ENCODE measurements around the gene CEP41. TPM values are rescaled to one million over a fixed set of nuclear protein-coding genes. Genes with fewer than 3 reads are reported as not detected.

Gene CEP41
- total RNA-seq, 2 donors from 2014 or later: 11.4 to 13.0 TPM

- no peak for DNase-seq
- Histone ChIP-seq H3K9ac (ENCODE audit: extremely low read depth, low read length, poor library complexity, severe bottlenecking) (no peak overlapping the region), H3K27ac (ENCODE audit: low read depth, low read length) (peak overlapping the region; percentile 16), H3K9me3 (ENCODE audit: control insufficient read depth, low read length) (no peaks in the 10 kb centered on the region), H3K4me1 (ENCODE audit: control insufficient read depth, insufficient read depth, low read length) (no peaks in the 10 kb centered on the region), H3K36me3 (ENCODE audit: control insufficient read depth, insufficient read depth, low read length) (no peaks in the 10 kb centered on the region), H3K27me3 (ENCODE audit: control insufficient read depth, insufficient read depth, low read length, poor library complexity, severe bottlenecking) (no peaks in the 10 kb centered on the region), H3K4me3 (ENCODE audit: low read length) (no peak overlapping the region)
- Mint-ChIP-seq H3K4me1 (no peaks in the 10 kb centered on the region), H3K27me3 (ENCODE audit: insufficient read depth) (no peaks in the 10 kb centered on the region), H3K4me3 (no peak overlapping the region), H3K27ac (no peak overlapping the region), H3K36me3 (ENCODE audit: low read depth) (peaks cover 2% of the 10 kb centered on the region), H3K9me3 (no peaks in the 10 kb centered on the region)
- WGBS, 2 experiments (ENCODE audit: insufficient coverage in 1 of 2, insufficient read length in 1 of 2): 100% methylated on average over 1 of the region's 1 CpG
- TF ChIP-seq, protein P1, sequence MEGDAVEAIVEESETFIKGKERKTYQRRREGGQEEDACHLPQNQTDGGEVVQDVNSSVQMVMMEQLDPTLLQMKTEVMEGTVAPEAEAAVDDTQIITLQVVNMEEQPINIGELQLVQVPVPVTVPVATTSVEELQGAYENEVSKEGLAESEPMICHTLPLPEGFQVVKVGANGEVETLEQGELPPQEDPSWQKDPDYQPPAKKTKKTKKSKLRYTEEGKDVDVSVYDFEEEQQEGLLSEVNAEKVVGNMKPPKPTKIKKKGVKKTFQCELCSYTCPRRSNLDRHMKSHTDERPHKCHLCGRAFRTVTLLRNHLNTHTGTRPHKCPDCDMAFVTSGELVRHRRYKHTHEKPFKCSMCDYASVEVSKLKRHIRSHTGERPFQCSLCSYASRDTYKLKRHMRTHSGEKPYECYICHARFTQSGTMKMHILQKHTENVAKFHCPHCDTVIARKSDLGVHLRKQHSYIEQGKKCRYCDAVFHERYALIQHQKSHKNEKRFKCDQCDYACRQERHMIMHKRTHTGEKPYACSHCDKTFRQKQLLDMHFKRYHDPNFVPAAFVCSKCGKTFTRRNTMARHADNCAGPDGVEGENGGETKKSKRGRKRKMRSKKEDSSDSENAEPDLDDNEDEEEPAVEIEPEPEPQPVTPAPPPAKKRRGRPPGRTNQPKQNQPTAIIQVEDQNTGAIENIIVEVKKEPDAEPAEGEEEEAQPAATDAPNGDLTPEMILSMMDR (conservative IDR thresholded peaks at IDR 0.05): no peak
These were observed 10.7 kb downstream of the CEP41 start for GRCh38 chr7:130430115-130430514.

- Mint-ChIP-seq H3K4me1 (no peaks in the 10 kb centered on the region), H3K36me3 (ENCODE audit: low read depth) (peaks cover 2% of the 10 kb centered on the region), H3K9me3 (no peaks in the 10 kb centered on the region), H3K27ac (no peak overlapping the region), H3K4me3 (no peak overlapping the region), H3K27me3 (ENCODE audit: insufficient read depth) (no peaks in the 10 kb centered on the region)
- Histone ChIP-seq H3K9ac (ENCODE audit: extremely low read depth, low read length, poor library complexity, severe bottlenecking) (no peak overlapping the region), H3K27ac (ENCODE audit: low read depth, low read length) (no peak overlapping the region), H3K36me3 (ENCODE audit: control insufficient read depth, insufficient read depth, low read length) (no peaks in the 10 kb centered on the region), H3K9me3 (ENCODE audit: control insufficient read depth, low read length) (no peaks in the 10 kb centered on the region), H3K4me3 (ENCODE audit: low read length) (no peak overlapping the region), H3K27me3 (ENCODE audit: control insufficient read depth, insufficient read depth, low read length, poor library complexity, severe bottlenecking) (no peaks in the 10 kb centered on the region), H3K4me1 (ENCODE audit: control insufficient read depth, insufficient read depth, low read length) (no peaks in the 10 kb centered on the region)
- TF ChIP-seq, protein P1 (conservative IDR thresholded peaks at IDR 0.05): no peak
- WGBS, 2 experiments (ENCODE audit: insufficient coverage in 1 of 2, insufficient read length in 1 of 2): 86 to 92% methylated on average over 4 of the region's 4 CpGs
- no peak for DNase-seq
These were observed 11.8 kb downstream of the CEP41 start for GRCh38 chr7:130429019-130429418.

DNA sequence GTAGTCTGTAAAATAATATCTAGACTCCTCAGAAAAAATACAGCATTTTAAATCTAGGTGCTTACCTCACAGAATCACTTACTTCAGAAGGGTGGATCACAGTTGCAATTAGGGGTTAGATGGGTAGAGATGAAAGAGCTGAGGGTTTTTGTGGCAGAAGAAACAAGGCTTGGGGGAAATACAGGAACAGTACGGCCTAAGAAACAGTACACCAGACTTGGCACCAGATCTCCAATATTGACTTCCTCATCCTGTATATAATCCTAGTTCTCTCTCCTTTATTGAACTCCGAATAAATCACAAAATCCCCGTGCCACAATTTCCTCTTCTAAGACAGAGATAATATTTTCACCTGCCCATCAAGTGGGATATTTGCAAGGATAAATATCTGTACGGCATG lies 14.3 kb downstream of the CEP41 start:
- WGBS, 2 experiments (ENCODE audit: insufficient coverage in 1 of 2, insufficient read length in 1 of 2): 95 to 100% methylated on average over 2 to 4 of the region's 4 CpGs
- H3K27ac Mint-ChIP-seq: no peak overlapping the region
- no peaks in the 10 kb centered on the region for H3K36me3 ChIP-seq (ENCODE audit: control insufficient read depth, insufficient read depth, low read length)

More for the DNA sequence above, 14.3 kb downstream of the CEP41 start:
- peaks cover 8% of the 10 kb centered on the region for H3K4me1 Mint-ChIP-seq
- Histone ChIP-seq H3K4me3 (ENCODE audit: low read length) (no peak overlapping the region), H3K4me1 (ENCODE audit: control insufficient read depth, insufficient read depth, low read length) (no peaks in the 10 kb centered on the region), H3K9ac (ENCODE audit: extremely low read depth, low read length, poor library complexity, severe bottlenecking) (no peak overlapping the region), H3K27ac (ENCODE audit: low read depth, low read length) (no peak overlapping the region), H3K9me3 (ENCODE audit: control insufficient read depth, low read length) (no peaks in the 10 kb centered on the region), H3K27me3 (ENCODE audit: control insufficient read depth, insufficient read depth, low read length, poor library complexity, severe bottlenecking) (no peaks in the 10 kb centered on the region)
- TF ChIP-seq, protein P1 (conservative IDR thresholded peaks at IDR 0.05): no peak
- H3K36me3 Mint-ChIP-seq (ENCODE audit: low read depth): peaks cover 2% of the 10 kb centered on the region
- DNase-seq: no peak
- H3K9me3 Mint-ChIP-seq: no peaks in the 10 kb centered on the region
- H3K4me3 Mint-ChIP-seq: no peak overlapping the region
- H3K27me3 Mint-ChIP-seq (ENCODE audit: insufficient read depth): no peaks in the 10 kb centered on the region

Data from endodermal cell (in vitro differentiated cells).